ENCODE data around the gene ADAM15. TPM values are rescaled to one million over a fixed set of nuclear protein-coding genes. Genes with fewer than 3 reads are reported as not detected.

ADAM15 gene
- total RNA-seq, 1 donor from 2014 or later: 186 TPM

DNA sequence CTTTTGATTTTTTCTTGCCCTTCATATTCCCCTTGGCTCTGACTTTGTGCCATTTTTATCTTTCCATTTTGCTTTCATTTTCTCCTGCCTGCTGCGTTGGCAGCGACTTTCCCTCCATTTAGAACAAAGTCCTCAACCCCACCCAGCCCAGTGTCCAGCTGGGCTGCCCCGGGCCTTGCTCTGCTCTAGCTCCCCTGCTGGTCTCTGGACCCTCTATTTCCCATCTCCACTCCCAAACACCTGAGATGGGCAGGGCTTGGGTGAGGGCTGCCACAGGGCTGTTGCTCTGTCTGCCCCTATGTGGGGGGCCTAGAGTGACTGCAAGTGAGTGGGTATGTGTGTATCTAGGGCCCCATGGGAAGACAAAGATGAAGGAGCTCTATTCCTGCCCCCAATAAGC is 7.3 kb upstream of the ADAM15 start:
- Histone ChIP-seq H3K36me3 (ENCODE audit: control insufficient read depth, insufficient read depth, low read length) (no peaks in the 10 kb centered on the region), H3K27me3 (ENCODE audit: control insufficient read depth, insufficient read depth, low read length) (no peaks in the 10 kb centered on the region), H3K4me3 (ENCODE audit: low read depth, low read length) (no peak overlapping the region)
- DNase-seq (ENCODE audit: low read depth): no peak
- no peak for TF ChIP-seq CTCF (IDR thresholded peaks at IDR 0.05; ENCODE audit: insufficient read depth, low read length, poor library complexity, severe bottlenecking)

GRCh38 chr1:155044365-155044764 is 6.8 kb upstream of the ADAM15 start:
- TF ChIP-seq CTCF (IDR thresholded peaks at IDR 0.05; ENCODE audit: insufficient read depth, low read length, poor library complexity, severe bottlenecking): no peak
- Histone ChIP-seq H3K27me3 (ENCODE audit: control insufficient read depth, insufficient read depth, low read length) (no peaks in the 10 kb centered on the region), H3K4me3 (ENCODE audit: low read depth, low read length) (no peak overlapping the region), H3K36me3 (ENCODE audit: control insufficient read depth, insufficient read depth, low read length) (no peaks in the 10 kb centered on the region)
- no peak for DNase-seq (ENCODE audit: low read depth)

DNA sequence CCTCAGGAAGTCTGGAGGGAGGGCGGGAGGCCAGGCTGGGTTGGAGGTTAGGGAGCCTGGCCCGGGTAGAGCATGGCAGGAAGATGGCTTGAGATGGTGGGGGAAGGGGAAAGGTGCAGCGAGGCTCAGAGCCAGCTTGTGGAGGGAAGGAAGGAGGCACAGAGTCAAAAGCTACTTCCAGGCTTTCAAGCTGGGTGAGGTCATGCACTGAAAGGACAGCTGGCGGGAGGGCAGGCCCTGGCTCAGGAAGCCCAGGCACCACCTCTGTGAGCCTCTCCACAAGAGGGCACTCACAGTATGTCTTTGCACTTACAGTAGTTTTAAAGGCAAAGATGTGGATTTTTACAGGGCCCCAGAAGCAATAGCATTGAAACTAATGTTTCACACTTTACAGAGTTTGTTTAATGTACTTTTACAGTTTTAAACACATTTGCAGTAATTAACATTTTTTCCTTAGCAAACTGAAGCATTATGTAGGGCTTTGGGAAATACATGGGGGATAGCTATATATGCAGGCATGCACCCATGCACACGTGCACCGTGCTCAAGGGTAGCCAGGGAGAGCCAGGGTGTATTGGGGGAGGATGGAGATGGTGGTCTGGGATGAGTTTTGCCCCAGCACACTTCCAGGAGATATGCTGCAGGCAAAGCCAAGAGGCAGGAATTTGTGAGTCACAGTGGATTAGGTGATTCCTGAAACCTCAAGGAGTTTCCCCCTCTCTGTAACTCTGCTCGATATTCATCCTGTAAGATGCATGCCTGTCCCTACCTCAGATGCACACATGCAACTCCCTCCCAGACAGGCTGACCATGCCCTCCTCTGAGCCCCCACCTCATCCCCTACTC is 6.1 kb upstream of the ADAM15 start:
- Histone ChIP-seq H3K27me3 (ENCODE audit: control insufficient read depth, insufficient read depth, low read length) (no peaks in the 10 kb centered on the region), H3K4me3 (ENCODE audit: low read depth, low read length) (no peak overlapping the region), H3K36me3 (ENCODE audit: control insufficient read depth, insufficient read depth, low read length) (no peaks in the 10 kb centered on the region)
- peak; percentile 44 for DNase-seq (ENCODE audit: low read depth)
- TF ChIP-seq CTCF (IDR thresholded peaks at IDR 0.05; ENCODE audit: insufficient read depth, low read length, poor library complexity, severe bottlenecking): peak; percentile 83

- H3K27me3 ChIP-seq (ENCODE audit: control insufficient read depth, insufficient read depth, low read length): no peaks in the 10 kb centered on the region
- no peak for TF ChIP-seq CTCF (IDR thresholded peaks at IDR 0.05; ENCODE audit: insufficient read depth, low read length, poor library complexity, severe bottlenecking)
- H3K36me3 ChIP-seq (ENCODE audit: control insufficient read depth, insufficient read depth, low read length): no peaks in the 10 kb centered on the region
- DNase-seq (ENCODE audit: low read depth): no peak
- H3K4me3 ChIP-seq (ENCODE audit: low read depth, low read length): no peak overlapping the region
Measured at GRCh38 chr1:155048449-155049334, 2.4 kb upstream of the ADAM15 start.

DNA sequence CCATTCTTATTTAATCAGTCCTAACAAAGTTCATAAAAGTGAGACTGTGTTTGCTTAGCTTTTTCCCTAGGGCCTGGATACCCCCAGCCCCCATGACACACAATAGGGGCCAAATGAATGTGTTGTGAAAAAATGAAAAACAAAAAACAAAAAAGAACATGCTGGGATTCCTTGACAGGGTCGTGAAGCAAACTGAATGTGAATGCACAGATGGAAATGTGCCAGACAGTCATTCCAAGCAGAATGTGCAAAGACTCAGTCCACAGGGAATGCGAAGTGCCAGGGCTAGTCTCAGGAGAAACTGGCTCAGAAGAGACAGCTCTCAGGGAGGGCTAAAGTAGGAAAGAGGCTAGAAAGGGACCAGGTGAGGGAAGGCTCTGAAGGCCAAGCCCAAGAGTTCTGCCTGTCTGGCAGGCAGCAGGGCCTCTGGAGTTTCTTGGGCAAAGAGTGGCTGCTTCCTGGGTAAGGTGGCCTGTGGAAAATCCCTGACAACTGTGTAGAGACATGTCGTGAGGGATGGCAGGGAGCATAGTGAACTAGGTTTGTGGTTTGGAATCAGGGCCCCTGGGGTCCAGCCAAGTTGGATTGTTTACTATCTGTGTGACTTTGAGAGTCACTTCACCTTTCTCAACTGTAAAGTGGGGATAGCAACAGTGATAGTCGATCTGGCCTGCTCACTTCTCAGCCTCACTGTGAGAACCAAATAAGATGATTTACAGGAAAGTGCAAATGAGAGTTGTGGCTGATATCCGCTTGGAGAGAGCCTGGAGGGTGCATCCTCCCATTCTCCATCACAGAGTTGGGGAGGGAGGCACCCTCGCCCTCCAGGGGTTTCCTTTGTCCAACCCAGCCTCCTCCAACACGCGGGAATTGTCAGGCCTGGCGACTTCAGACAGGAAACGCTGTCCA is 1.2 kb upstream of the ADAM15 start:
- no peaks in the 10 kb centered on the region for H3K36me3 ChIP-seq (ENCODE audit: control insufficient read depth, insufficient read depth, low read length)
- TF ChIP-seq CTCF (IDR thresholded peaks at IDR 0.05; ENCODE audit: insufficient read depth, low read length, poor library complexity, severe bottlenecking): no peak
- no peak overlapping the region for H3K4me3 ChIP-seq (ENCODE audit: low read depth, low read length)
- H3K27me3 ChIP-seq (ENCODE audit: control insufficient read depth, insufficient read depth, low read length): no peaks in the 10 kb centered on the region
- DNase-seq (ENCODE audit: low read depth): no peak

Measured in kidney epithelial cell (primary cell).